MM.1S (cell line): ENCODE data around the gene AIMP1.

Source experiments
- DNase-seq: peaks from one replicate; pipeline ENCODE4 v3.0.0-alpha.2; 2015
- H2AFZ ChIP-seq: fragments of 300-600 bp; sonication (generic); 2 replicates; pipeline ENCODE4 v1.6.0; 2016; ENCODE audit warnings: antibody characterized with exemption, low read length
- H3F3A ChIP-seq: fragments of 300-600 bp; sonication (generic); 2 replicates; pipeline ENCODE4 v1.6.1; 2016; ENCODE audit warnings: mild to moderate bottlenecking, antibody characterized with exemption, low read length, moderate library complexity, mixed read lengths; ENCODE audit not compliant: insufficient read depth
- H3K27ac ChIP-seq: fragments of 300-600 bp; sonication (generic); 2 replicates; pipeline ENCODE4 v1.5.1; 2016; ENCODE audit warnings: mild to moderate bottlenecking, low read length
- H3K27me3 ChIP-seq: fragments of 300-600 bp; sonication (generic); replicated peaks from 2 replicates; pipeline ENCODE4 v1.6.0; 2016; ENCODE audit warnings: low read length; ENCODE audit not compliant: insufficient read depth
- H3K36me3 ChIP-seq: fragments of 300-600 bp; sonication (generic); replicated peaks from 2 replicates; pipeline ENCODE4 v1.6.1; 2016; ENCODE audit warnings: mild to moderate bottlenecking, low read length, mixed read lengths; ENCODE audit not compliant: insufficient read depth
- H3K4me1 ChIP-seq: fragments of 300-600 bp; sonication (generic); 2 replicates; pipeline ENCODE4 v1.6.1; 2016; ENCODE audit warnings: low read length, mixed read lengths
- H3K4me2 ChIP-seq: fragments of 300-600 bp; sonication (generic); 2 replicates; pipeline ENCODE4 v1.6.0; 2016; ENCODE audit warnings: low read depth, low read length
- H3K4me3 ChIP-seq: fragments of 300-600 bp; sonication (generic); 2 replicates; pipeline ENCODE4 v1.5.1; 2016; ENCODE audit warnings: low read length, mixed read lengths
- H3K79me2 ChIP-seq: fragments of 300-600 bp; sonication (generic); 2 replicates; pipeline ENCODE4 v1.6.1; 2016; ENCODE audit warnings: mixed run types, low read length, mixed read lengths
- H3K9ac ChIP-seq: fragments of 300-600 bp; sonication (generic); 2 replicates; pipeline ENCODE4 v1.6.1; 2016; ENCODE audit warnings: low read length, mixed read lengths
- H3K9me2 ChIP-seq: fragments of 300-600 bp; sonication (generic); replicated peaks from 2 replicates; pipeline ENCODE4 v1.6.1; 2016; ENCODE audit warnings: mild to moderate bottlenecking, low read length, mixed read lengths; ENCODE audit not compliant: insufficient read depth
- H3K9me3 ChIP-seq: fragments of 300-600 bp; sonication (generic); replicated peaks from 2 replicates; pipeline ENCODE4 v1.6.1; 2016; ENCODE audit warnings: mild to moderate bottlenecking, low read length, mixed read lengths; ENCODE audit not compliant: insufficient read depth
- H4K20me1 ChIP-seq: fragments of 300-600 bp; sonication (generic); 2 replicates; pipeline ENCODE4 v1.6.1; 2016; ENCODE audit warnings: mild to moderate bottlenecking, low read length, moderate library complexity, mixed read lengths; ENCODE audit not compliant: insufficient read depth
- EZH2 ChIP-seq: fragments of 300-600 bp; sonication (generic); optimal IDR thresholded peaks from 2 replicates; pipeline ENCODE3; 2017; ENCODE audit warnings: low read depth, mild to moderate bottlenecking, antibody characterized with exemption, low read length, mixed read lengths
- EZH2phosphoT487 ChIP-seq: fragments of 300-600 bp; sonication (generic); IDR thresholded peaks from 2 replicates; pipeline ENCODE4 v1.6.1; 2018; ENCODE audit warnings: antibody characterized with exemption, low read length
- TF ChIP-seq, protein P1 (sequence below): fragments of 300-600 bp; sonication (generic); IDR thresholded peaks from 2 replicates; pipeline ENCODE4 v1.5.1; 2016; ENCODE audit warnings: antibody characterized with exemption, low read length, mixed read lengths

Gene AIMP1

DNA sequence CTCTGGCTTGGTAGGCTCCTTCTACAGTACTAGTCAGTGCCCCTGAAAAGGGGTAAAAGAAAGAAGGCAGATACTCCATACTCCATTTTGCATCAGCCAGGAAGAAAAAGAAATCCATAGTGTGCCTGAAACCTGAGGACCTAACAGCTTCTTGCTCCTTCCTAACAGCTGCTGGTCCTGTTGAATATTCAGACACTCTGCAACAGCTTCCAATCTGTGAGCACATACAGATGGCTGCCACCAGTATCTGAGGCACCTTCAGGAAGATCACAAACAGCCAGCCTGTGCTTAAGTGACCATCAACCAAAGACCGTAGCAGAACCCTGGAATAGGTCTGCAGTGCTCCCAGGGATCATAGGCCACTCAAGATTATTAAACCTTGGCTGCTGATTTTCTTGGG, 47.9 kb downstream of the AIMP1 start:
- no peaks in the 10 kb centered on the region for H3K36me3 ChIP-seq
- H3K9me3 ChIP-seq: no peaks in the 10 kb centered on the region
- H2AFZ ChIP-seq: no peak overlapping the region

DNA sequence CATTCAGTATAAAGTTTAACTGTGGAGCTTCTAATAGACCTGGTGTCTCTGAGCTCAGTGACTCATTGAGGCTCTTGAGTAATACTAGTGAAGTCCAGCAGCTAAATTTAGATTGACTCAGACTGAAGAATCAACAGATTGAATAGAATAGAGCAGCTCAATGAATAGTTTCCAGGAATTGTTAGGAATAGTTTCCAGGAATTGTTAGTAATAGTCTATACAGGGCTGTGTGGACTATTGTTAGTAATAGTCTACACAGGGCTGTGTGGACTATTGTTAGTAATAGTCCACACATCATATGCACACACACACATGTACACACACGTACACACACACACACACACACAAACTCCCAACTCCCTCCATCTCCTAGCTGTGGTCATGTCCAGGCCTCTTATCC, 49.3 kb downstream of the AIMP1 start:
- no peak overlapping the region for H2AFZ ChIP-seq
- H3K79me2 ChIP-seq: no peaks in the 10 kb centered on the region
- no peaks in the 10 kb centered on the region for H3K4me1 ChIP-seq
- no peaks in the 10 kb centered on the region for H3F3A ChIP-seq
- no peaks in the 10 kb centered on the region for H3K9me2 ChIP-seq
- no peak overlapping the region for H3K9ac ChIP-seq
- H3K27ac ChIP-seq: no peak overlapping the region
- no peak overlapping the region for H3K4me2 ChIP-seq
- H3K4me3 ChIP-seq: no peak overlapping the region
- H3K9me3 ChIP-seq: no peaks in the 10 kb centered on the region
- no peaks in the 10 kb centered on the region for H3K27me3 ChIP-seq
- TF ChIP-seq, protein P1, sequence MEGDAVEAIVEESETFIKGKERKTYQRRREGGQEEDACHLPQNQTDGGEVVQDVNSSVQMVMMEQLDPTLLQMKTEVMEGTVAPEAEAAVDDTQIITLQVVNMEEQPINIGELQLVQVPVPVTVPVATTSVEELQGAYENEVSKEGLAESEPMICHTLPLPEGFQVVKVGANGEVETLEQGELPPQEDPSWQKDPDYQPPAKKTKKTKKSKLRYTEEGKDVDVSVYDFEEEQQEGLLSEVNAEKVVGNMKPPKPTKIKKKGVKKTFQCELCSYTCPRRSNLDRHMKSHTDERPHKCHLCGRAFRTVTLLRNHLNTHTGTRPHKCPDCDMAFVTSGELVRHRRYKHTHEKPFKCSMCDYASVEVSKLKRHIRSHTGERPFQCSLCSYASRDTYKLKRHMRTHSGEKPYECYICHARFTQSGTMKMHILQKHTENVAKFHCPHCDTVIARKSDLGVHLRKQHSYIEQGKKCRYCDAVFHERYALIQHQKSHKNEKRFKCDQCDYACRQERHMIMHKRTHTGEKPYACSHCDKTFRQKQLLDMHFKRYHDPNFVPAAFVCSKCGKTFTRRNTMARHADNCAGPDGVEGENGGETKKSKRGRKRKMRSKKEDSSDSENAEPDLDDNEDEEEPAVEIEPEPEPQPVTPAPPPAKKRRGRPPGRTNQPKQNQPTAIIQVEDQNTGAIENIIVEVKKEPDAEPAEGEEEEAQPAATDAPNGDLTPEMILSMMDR: no peak
- no peak for TF ChIP-seq EZH2
- no peak for TF ChIP-seq EZH2phosphoT487
- DNase-seq: no peak
- H3K36me3 ChIP-seq: no peaks in the 10 kb centered on the region
- no peaks in the 10 kb centered on the region for H4K20me1 ChIP-seq

More for the DNA sequence above, 47.9 kb downstream of the AIMP1 start:
- H3F3A ChIP-seq: no peaks in the 10 kb centered on the region
- H3K4me1 ChIP-seq: no peaks in the 10 kb centered on the region
- TF ChIP-seq, protein P1: no peak
- no peak for TF ChIP-seq EZH2phosphoT487
- no peak for TF ChIP-seq EZH2
- no peak for DNase-seq
- no peaks in the 10 kb centered on the region for H3K79me2 ChIP-seq
- no peak overlapping the region for H3K9ac ChIP-seq
- H3K9me2 ChIP-seq: no peaks in the 10 kb centered on the region
- H3K4me3 ChIP-seq: no peak overlapping the region
- no peak overlapping the region for H3K4me2 ChIP-seq
- H3K27me3 ChIP-seq: no peaks in the 10 kb centered on the region
- H4K20me1 ChIP-seq: no peaks in the 10 kb centered on the region
- H3K27ac ChIP-seq: no peak overlapping the region

GRCh38 chr4:106366026-106366425, 49.7 kb downstream of the AIMP1 start:
- no peak overlapping the region for H3K27ac ChIP-seq
- no peak overlapping the region for H3K9ac ChIP-seq
- no peaks in the 10 kb centered on the region for H3F3A ChIP-seq
- TF ChIP-seq EZH2phosphoT487 (no peak), EZH2 (no peak)
- TF ChIP-seq, protein P1: no peak
- no peak overlapping the region for H3K4me3 ChIP-seq
- no peak for DNase-seq
- H3K36me3 ChIP-seq: no peaks in the 10 kb centered on the region
- H3K9me2 ChIP-seq: no peaks in the 10 kb centered on the region
- H3K27me3 ChIP-seq: no peaks in the 10 kb centered on the region
- no peaks in the 10 kb centered on the region for H4K20me1 ChIP-seq
- H3K4me2 ChIP-seq: no peak overlapping the region
- H3K79me2 ChIP-seq: no peaks in the 10 kb centered on the region
- no peaks in the 10 kb centered on the region for H3K9me3 ChIP-seq
- H2AFZ ChIP-seq: no peak overlapping the region
- H3K4me1 ChIP-seq: no peaks in the 10 kb centered on the region
